K562 (cell line): ENCODE data around the gene ITGAL. TPM values are rescaled to one million over a fixed set of nuclear protein-coding genes. Genes with fewer than 3 reads are reported as not detected.

Experiments used
- ARID4B ChIP-seq: sonication (generic); formaldehyde crosslinking; IDR thresholded peaks from 2 replicates; pipeline ENCODE4 v1.8.0; 2022; ENCODE audit warnings: mild to moderate bottlenecking, missing genetic modification reagents
- BDP1 ChIP-seq: IDR thresholded peaks from 3 replicates; pipeline ENCODE4 v1.6.1; 2011; ENCODE audit not compliant: insufficient read length, insufficient read depth
- CCNT2 ChIP-seq: IDR thresholded peaks from 2 replicates; pipeline ENCODE4 v1.6.1; 2011; ENCODE audit warnings: borderline replicate concordance, low read depth, mild to moderate bottlenecking, moderate library complexity, mixed read lengths, low read length; ENCODE audit not compliant: insufficient read length; ENCODE audit errors: extremely low read depth
- CHD1 ChIP-seq: fragments of 200-600 bp; sonication (generic); IDR thresholded peaks from one replicate; pipeline ENCODE4 v1.6.1; 2012; ENCODE audit warnings: mild to moderate bottlenecking, moderate library complexity, low read length, inconsistent platforms
- CSDE1 ChIP-seq, 2 experiments: fragments of 450-650 bp; IDR thresholded peaks; 2 replicates each; pipeline ENCODE4 v1.6.1; 2016; ENCODE audit warnings: mild to moderate bottlenecking in 1 of 2
- E2F6 ChIP-seq, 2 experiments: IDR thresholded peaks; 2 replicates each; pipeline ENCODE4 v1.6.1; 2011; ENCODE audit warnings: borderline replicate concordance in 1 of 2, control low read depth in 1 of 2, low read depth in 1 of 2, low read length in 1 of 2, mild to moderate bottlenecking in 1 of 2, mixed read lengths in 1 of 2, moderate library complexity in 1 of 2; ENCODE audit not compliant: insufficient read depth in 1 of 2, insufficient read length in 1 of 2, poor library complexity in 1 of 2, severe bottlenecking in 1 of 2; ENCODE audit errors: extremely low read depth in 1 of 2
- EGR1 ChIP-seq: fragments of 450-650 bp; conservative IDR thresholded peaks from 2 replicates; pipeline ENCODE4 v1.6.1; 2017; ENCODE audit warnings: mild to moderate bottlenecking
- KLF16 ChIP-seq: IDR thresholded peaks from 2 replicates; pipeline ENCODE4 v1.6.1; 2016; ENCODE audit warnings: antibody characterized with exemption
- RBBP5 ChIP-seq: fragments of 200-600 bp; sonication (generic); IDR thresholded peaks from 2 replicates; pipeline ENCODE4 v1.6.1; 2012; ENCODE audit warnings: borderline replicate concordance, mild to moderate bottlenecking, low read length, control low read depth, inconsistent platforms; ENCODE audit not compliant: insufficient read depth, poor library complexity, severe bottlenecking
- REST ChIP-seq, 2 experiments: fragments of 450-650 bp; formaldehyde crosslinking in 1 of 2; IDR thresholded peaks; 2 replicates each; pipeline versions ENCODE4 v1.4.0 to v1.6.1; 2014 to 2020; ENCODE audit warnings: mild to moderate bottlenecking in 2 of 2, borderline replicate concordance in 1 of 2, low read depth in 1 of 2
- ZNF79 ChIP-seq: fragments of 250-450 bp; sonication (Bioruptor Pico); IDR thresholded peaks from 2 replicates; pipeline ENCODE4 v1.4.0; 2020; ENCODE audit warnings: low read depth, mild to moderate bottlenecking, moderate library complexity
- polyA plus RNA-seq, 8 experiments: library from polyadenylated mRNA; depleted of rRNA in 4 of 8; stranded (reverse) in 5 of 8; unstranded in 3 of 8; fragments of >200 nt; fragmentation: Nextera tagmentation in 2 of 8; fragmentation: Illumina TruSeq in 1 of 8; extraction: Ambion mirVana in 2 of 8; extraction: Trizol in 1 of 8; gene quantifications; 2 replicates each; pipeline versions ENCODE4 v1.2.1 to v1.2.3, GENCODE V29; 2011 to 2014; ENCODE audit warnings: inconsistent platforms in 1 of 8, missing spikeins in 1 of 8
- total RNA-seq, 7 experiments: library from RNA; depleted of rRNA in 6 of 7; stranded (reverse); fragments of >200 nt in 6 of 7; fragmentation: Illumina TruSeq in 2 of 7; extraction: Trizol in 2 of 7; gene quantifications; 2 replicates each; pipeline versions ENCODE4 v1.2.1 to v1.2.3, GENCODE V29; 2011 to 2021; ENCODE audit warnings: low replicate concordance in 1 of 7

Gene ITGAL
- total and polyA plus RNA-seq, 9 of the 15 experiments (the other 6 are each of a cell fraction or from before 2014, with no cell fraction given) = 0.01 to 0.53 TPM; not detected in 7

GRCh38 chr16:30429678-30430427 is 42.7 kb upstream of the ITGAL start, which contains the start of gene DCTPP1 (continued):
- TF ChIP-seq REST (IDR thresholded peaks at IDR 0.05; ENCODE audit: borderline replicate concordance) (peak; percentile 86; the same call in 1 of the 2 replicates), REST (CRISPR knock-in tag; IDR thresholded peaks at IDR 0.05; ENCODE audit: low read depth) (peak; percentile 19; the same call in 1 of the 2 replicates), ZNF79 (CRISPR knock-in tag) (no peak), EGR1 (peak; percentile 34), RBBP5 (peak; percentile 69), BDP1 (no peak), CHD1 (peak; percentile 75), CSDE1 (IDR thresholded peaks at IDR 0.05) (no peak), E2F6 (IDR thresholded peaks at IDR 0.05; ENCODE audit: borderline replicate concordance in 1 of 2, extremely low read depth in 1 of 2, insufficient read depth in 1 of 2, insufficient read length in 1 of 2, low read depth in 1 of 2, low read length in 1 of 2, poor library complexity in 1 of 2, severe bottlenecking in 1 of 2) (peak; percentile 82 to 83), ARID4B (CRISPR knock-in tag) (peak; percentile 92; the same call in 1 of the 2 replicates), KLF16 (peak; percentile 67), CCNT2 (peak; percentile 1)
